ENCODE data around the gene EDEM3. TPM values are rescaled to one million over a fixed set of nuclear protein-coding genes. Genes with fewer than 3 reads are reported as not detected.

EDEM3 gene
- total and polyA plus RNA-seq, 9 of the 15 experiments (the other 6 are each of a cell fraction or from before 2014, with no cell fraction given) = 15.8 to 46.6 (median 28.0) TPM

GRCh38 chr1:184801503-184801902, 46.8 kb upstream of the EDEM3 start:
- Histone ChIP-seq H3K4me3 (no peak overlapping the region), H3K9ac (ENCODE audit: insufficient read depth in 1 of 2, low read depth in 2 of 2, low read length in 2 of 2) (no peak overlapping the region), H2AFZ (ENCODE audit: low read depth, low read length) (no peak overlapping the region), H3K9me3 (replicated peaks; ENCODE audit: control insufficient read depth, insufficient read depth, low read depth, low read length) (no peaks in the 10 kb centered on the region), H3K9me1 (ENCODE audit: control insufficient read depth, insufficient read depth, low read length) (no peaks in the 10 kb centered on the region), H3K4me1 (replicated peaks in 1 of 2; ENCODE audit: control insufficient read depth in 2 of 2, insufficient read depth in 2 of 2, low read length in 2 of 2) (peaks cover 5 to 7% of the 10 kb centered on the region in 2 experiments; a peak in 4 of 5 replicates), H3K4me2 (ENCODE audit: insufficient read depth, low read length) (no peak overlapping the region), H4K20me1 (replicated peaks; ENCODE audit: control insufficient read depth, insufficient read depth, low read length) (no peaks in the 10 kb centered on the region), H3K27me3 (ENCODE audit: control insufficient read depth in 2 of 2, insufficient read depth in 2 of 2, low read length in 2 of 2) (no peaks in the 10 kb centered on the region), H3K36me3 (ENCODE audit: control insufficient read depth, insufficient read depth, low read length) (peaks cover 20% of the 10 kb centered on the region; the same call in 2 of the 3 replicates), H3K79me2 (ENCODE audit: control insufficient read depth, insufficient read depth, low read length) (no peaks in the 10 kb centered on the region), H3K27ac (ENCODE audit: extremely low read depth, low read depth, low read length) (no peak overlapping the region)
- DNase-seq (ENCODE audit: extremely low read depth in 1 of 4, low spot score in 3 of 4) (no peak), FAIRE-seq (no peak), ATAC-seq (no peak)
- ChIA-PET POLR2A (no interaction called here), CTCF (ENCODE audit: low intra/inter-chr PET ratio) (no interaction called here)
- WGBS (ENCODE audit: insufficient coverage, low coverage, missing lambda C conversion rate) = 9% methylated on average over 1 of the region's 1 CpG
- no TSS peak for BruUV-seq (replicated peaks)
- TF ChIP-seq MAZ (CRISPR knock-in tag; conservative IDR thresholded peaks at IDR 0.05 in 1 of 2, IDR thresholded peaks at IDR 0.05 in 1 of 2) = no peak
- peak; percentile 18; the same call in 1 of the 2 replicates for TF ChIP-seq C11orf30 (IDR thresholded peaks at IDR 0.05; ENCODE audit: low read depth)
- no peak for TF ChIP-seq DLX4 (CRISPR knock-in tag; IDR thresholded peaks at IDR 0.05)
- peak; percentile 38; the same call in 1 of the 2 replicates for TF ChIP-seq ZNF316 (IDR thresholded peaks at IDR 0.05)
- in situ Hi-C loops (cut with MboI) (loop anchor here (10.0 kb wide), 1 partner anchor 893 kb away; no protein-coding TSS in a partner anchor), intact Hi-C loops (cut with micrococcal nuclease) (no loop called here)

- WGBS (ENCODE audit: insufficient coverage, low coverage, missing lambda C conversion rate) = 53% methylated on average over 3 of the region's 3 CpGs
- no peaks in the 10 kb centered on the region for H4K20me1 ChIP-seq (replicated peaks; ENCODE audit: control insufficient read depth, insufficient read depth, low read length)
- ATAC-seq (no peak), FAIRE-seq (no peak), DNase-seq (ENCODE audit: extremely low read depth in 1 of 4, low spot score in 3 of 4) (no peak)
- in situ Hi-C loops (cut with MboI) = loop anchor here (10.0 kb wide), 1 partner anchor 894 kb away; no protein-coding TSS in a partner anchor
- H3K9me1 ChIP-seq (ENCODE audit: control insufficient read depth, insufficient read depth, low read length) = no peaks in the 10 kb centered on the region
- no peak overlapping the region for H3K27ac ChIP-seq (ENCODE audit: extremely low read depth, low read depth, low read length)
- CTCF ChIA-PET (ENCODE audit: low intra/inter-chr PET ratio) = no interaction called here
- H3K9ac ChIP-seq (ENCODE audit: insufficient read depth in 1 of 2, low read depth in 2 of 2, low read length in 2 of 2) = no peak overlapping the region
- no peaks in the 10 kb centered on the region for H3K9me3 ChIP-seq (replicated peaks; ENCODE audit: control insufficient read depth, insufficient read depth, low read depth, low read length)
- TF ChIP-seq TFAM (CRISPR knock-in tag; conservative IDR thresholded peaks at IDR 0.05) = no peak
- TF ChIP-seq ZNF436 (CRISPR knock-in tag; IDR thresholded peaks at IDR 0.05) = no peak
- TF ChIP-seq ZSCAN32 (CRISPR knock-in tag; IDR thresholded peaks at IDR 0.05) = no peak
- no peak for TF ChIP-seq TCF7 (IDR thresholded peaks at IDR 0.05; ENCODE audit: borderline replicate concordance)
- no peak for TF ChIP-seq HOXB6 (CRISPR knock-in tag; IDR thresholded peaks at IDR 0.05; ENCODE audit: borderline replicate concordance)
- no peak for TF ChIP-seq PATZ1 (CRISPR knock-in tag; IDR thresholded peaks at IDR 0.05; ENCODE audit: borderline replicate concordance)
- TF ChIP-seq BRCA1 (IDR thresholded peaks at IDR 0.05) = no peak
- TF ChIP-seq BRCA1 (CRISPR knock-in tag; IDR thresholded peaks at IDR 0.05) = no peak
- TF ChIP-seq HNRNPLL (IDR thresholded peaks at IDR 0.05; ENCODE audit: low read depth, low read length, poor library complexity, severe bottlenecking) = no peak
- no peak for TF ChIP-seq ZNF79 (CRISPR knock-in tag; IDR thresholded peaks at IDR 0.05; ENCODE audit: low read depth)
- no peak overlapping the region for H2AFZ ChIP-seq (ENCODE audit: low read depth, low read length)
- no peaks in the 10 kb centered on the region for H3K27me3 ChIP-seq (ENCODE audit: control insufficient read depth in 2 of 2, insufficient read depth in 2 of 2, low read length in 2 of 2)
- POLR2A ChIA-PET = no interaction called here
- intact Hi-C loops (cut with micrococcal nuclease) = no loop called here
- peaks cover 20% of the 10 kb centered on the region; the same call in 2 of the 3 replicates for H3K36me3 ChIP-seq (ENCODE audit: control insufficient read depth, insufficient read depth, low read length)
- H3K79me2 ChIP-seq (ENCODE audit: control insufficient read depth, insufficient read depth, low read length) = no peaks in the 10 kb centered on the region
- H3K4me3 ChIP-seq = no peak overlapping the region
- H3K4me2 ChIP-seq (ENCODE audit: insufficient read depth, low read length) = no peak overlapping the region
- peaks cover under 1 to 2% of the 10 kb centered on the region in 2 experiments; a peak in 3 of 5 replicates for H3K4me1 ChIP-seq (replicated peaks in 1 of 2; ENCODE audit: control insufficient read depth in 2 of 2, insufficient read depth in 2 of 2, low read length in 2 of 2)
- no TSS peak for BruUV-seq (replicated peaks)
Measured at GRCh38 chr1:184800876-184801275, 46.2 kb upstream of the EDEM3 start.

Data from K562 (cell line).